ENCODE data around the gene AP1S1.

GRCh38 chr7:101129603-101130117 lies 24.6 kb upstream of the AP1S1 start:
- TF ChIP-seq CTCF (IDR thresholded peaks at IDR 0.05; ENCODE audit: insufficient read depth, low read length) (no peak), POLR2AphosphoS5 (IDR thresholded peaks at IDR 0.05; ENCODE audit: low read depth) (no peak), SPI1 (IDR thresholded peaks at IDR 0.05; ENCODE audit: borderline replicate concordance, low read depth) (no peak)
- TF ChIP-seq, protein P1, sequence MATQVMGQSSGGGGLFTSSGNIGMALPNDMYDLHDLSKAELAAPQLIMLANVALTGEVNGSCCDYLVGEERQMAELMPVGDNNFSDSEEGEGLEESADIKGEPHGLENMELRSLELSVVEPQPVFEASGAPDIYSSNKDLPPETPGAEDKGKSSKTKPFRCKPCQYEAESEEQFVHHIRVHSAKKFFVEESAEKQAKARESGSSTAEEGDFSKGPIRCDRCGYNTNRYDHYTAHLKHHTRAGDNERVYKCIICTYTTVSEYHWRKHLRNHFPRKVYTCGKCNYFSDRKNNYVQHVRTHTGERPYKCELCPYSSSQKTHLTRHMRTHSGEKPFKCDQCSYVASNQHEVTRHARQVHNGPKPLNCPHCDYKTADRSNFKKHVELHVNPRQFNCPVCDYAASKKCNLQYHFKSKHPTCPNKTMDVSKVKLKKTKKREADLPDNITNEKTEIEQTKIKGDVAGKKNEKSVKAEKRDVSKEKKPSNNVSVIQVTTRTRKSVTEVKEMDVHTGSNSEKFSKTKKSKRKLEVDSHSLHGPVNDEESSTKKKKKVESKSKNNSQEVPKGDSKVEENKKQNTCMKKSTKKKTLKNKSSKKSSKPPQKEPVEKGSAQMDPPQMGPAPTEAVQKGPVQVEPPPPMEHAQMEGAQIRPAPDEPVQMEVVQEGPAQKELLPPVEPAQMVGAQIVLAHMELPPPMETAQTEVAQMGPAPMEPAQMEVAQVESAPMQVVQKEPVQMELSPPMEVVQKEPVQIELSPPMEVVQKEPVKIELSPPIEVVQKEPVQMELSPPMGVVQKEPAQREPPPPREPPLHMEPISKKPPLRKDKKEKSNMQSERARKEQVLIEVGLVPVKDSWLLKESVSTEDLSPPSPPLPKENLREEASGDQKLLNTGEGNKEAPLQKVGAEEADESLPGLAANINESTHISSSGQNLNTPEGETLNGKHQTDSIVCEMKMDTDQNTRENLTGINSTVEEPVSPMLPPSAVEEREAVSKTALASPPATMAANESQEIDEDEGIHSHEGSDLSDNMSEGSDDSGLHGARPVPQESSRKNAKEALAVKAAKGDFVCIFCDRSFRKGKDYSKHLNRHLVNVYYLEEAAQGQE (IDR thresholded peaks at IDR 0.05; ENCODE audit: insufficient replicate concordance, low read depth): no peak

Measured in HL-60 (cell line).